Ectodermal cell (in vitro differentiated cells): Measurements from ENCODE around the gene AOC1.

ENCODE experiments used
- H3K27ac ChIP-seq: 2 replicates; pipeline ENCODE4 v1.7.0; 2013; ENCODE audit warnings: mild to moderate bottlenecking, low read depth, low read length; ENCODE audit not compliant: insufficient read depth, poor library complexity, severe bottlenecking
- H3K27me3 ChIP-seq: 2 replicates; pipeline ENCODE4 v1.7.0; 2013; ENCODE audit warnings: mild to moderate bottlenecking, low read length; ENCODE audit not compliant: insufficient read depth, control insufficient read depth, poor library complexity, severe bottlenecking
- H3K36me3 ChIP-seq: one replicate; pipeline ENCODE4 v1.7.0; 2013; ENCODE audit warnings: low read length; ENCODE audit not compliant: control insufficient read depth, insufficient read depth
- H3K4me1 ChIP-seq: one replicate; pipeline ENCODE4 v1.7.0; 2013; ENCODE audit warnings: low read length; ENCODE audit not compliant: control insufficient read depth, insufficient read depth
- H3K4me3 ChIP-seq: 2 replicates; pipeline ENCODE4 v1.7.0; 2013; ENCODE audit warnings: low read depth, low read length, control low read depth; ENCODE audit not compliant: insufficient read depth
- H3K9me3 ChIP-seq: 2 replicates; pipeline ENCODE4 v1.7.0; 2013; ENCODE audit warnings: mild to moderate bottlenecking, low read length, moderate library complexity; ENCODE audit not compliant: control insufficient read depth
- WGBS, 2 experiments: methylation state at CpG; one replicate each; pipeline ENCODE4 v1.1.7; 2013; ENCODE audit warnings: missing lambda C conversion rate in 2 of 2; 5-methylcytosine and 5-hydroxymethylcytosine counted together

The AOC1 gene

DNA sequence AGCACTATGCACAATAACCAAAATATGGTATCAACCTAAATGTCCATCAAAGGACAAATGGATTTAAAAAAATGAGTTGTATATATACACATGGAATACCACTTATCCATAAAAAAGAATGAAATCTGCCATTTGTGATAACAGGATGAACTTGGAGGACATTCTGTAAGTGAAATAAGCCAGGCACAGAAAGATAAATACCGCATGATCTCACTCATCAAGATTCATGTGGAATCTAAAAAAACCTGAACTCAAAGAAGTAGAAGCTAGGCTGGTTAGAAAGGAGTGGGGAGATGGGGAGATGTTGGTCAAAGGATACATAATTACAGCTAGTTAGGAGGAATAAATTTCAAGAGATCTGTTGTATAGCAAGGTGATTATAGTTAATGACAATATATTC, 17.3 kb upstream of the AOC1 start:
- Histone ChIP-seq H3K4me1 (peaks cover 4% of the 10 kb centered on the region), H3K36me3 (no peaks in the 10 kb centered on the region), H3K4me3 (no peak overlapping the region), H3K27ac (no peak overlapping the region), H3K27me3 (no peaks in the 10 kb centered on the region), H3K9me3 (no peaks in the 10 kb centered on the region)
- WGBS, 2 experiments = 91 to 100% methylated on average over 1 of the region's 1 CpG

DNA sequence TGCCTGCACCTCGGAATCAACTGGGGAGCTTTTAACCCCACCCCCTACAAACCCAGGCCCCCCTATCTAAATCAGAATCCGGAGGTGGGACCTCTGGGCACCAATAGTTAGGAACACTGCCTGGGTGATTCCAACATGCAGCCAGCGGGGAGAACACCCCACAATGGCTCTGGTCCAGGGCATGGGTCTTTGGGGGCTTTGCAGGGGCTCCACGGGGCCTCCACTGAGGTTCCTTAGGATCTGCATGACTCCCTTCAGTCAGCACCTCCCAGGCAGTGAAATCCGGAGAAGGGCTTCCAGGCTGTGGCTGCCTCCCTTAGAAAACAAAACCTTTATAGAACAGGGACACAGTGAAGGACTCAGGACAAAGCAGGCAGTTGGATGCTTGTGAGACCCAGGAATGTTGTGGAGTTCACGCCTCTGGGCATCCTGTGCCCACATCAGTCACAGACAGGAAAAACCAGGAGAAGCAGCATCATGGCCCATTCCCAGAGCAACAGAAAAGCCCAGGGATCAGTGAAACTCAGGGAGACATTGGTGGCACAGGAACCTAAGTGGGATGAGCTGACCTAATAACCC, 16.5 kb upstream of the AOC1 start:
- no peaks in the 10 kb centered on the region for H3K9me3 ChIP-seq
- no peak overlapping the region for H3K27ac ChIP-seq
- no peak overlapping the region for H3K4me3 ChIP-seq
- H3K36me3 ChIP-seq = no peaks in the 10 kb centered on the region
- peaks cover 4% of the 10 kb centered on the region for H3K4me1 ChIP-seq
- 84 to 89% methylated on average over 6 of the region's 6 CpGs for WGBS, 2 experiments
- H3K27me3 ChIP-seq = no peaks in the 10 kb centered on the region

GRCh38 chr7:150838965-150839650, 13.2 kb upstream of the AOC1 start:
- Histone ChIP-seq H3K9me3 (no peaks in the 10 kb centered on the region), H3K27me3 (no peaks in the 10 kb centered on the region), H3K4me3 (no peak overlapping the region), H3K27ac (no peak overlapping the region), H3K4me1 (no peaks in the 10 kb centered on the region), H3K36me3 (no peaks in the 10 kb centered on the region)
- WGBS, 2 experiments = 87 to 88% methylated on average over 7 of the region's 7 CpGs

- Histone ChIP-seq H3K4me3 (no peak overlapping the region), H3K36me3 (no peaks in the 10 kb centered on the region), H3K9me3 (no peaks in the 10 kb centered on the region), H3K27me3 (no peaks in the 10 kb centered on the region), H3K4me1 (peaks cover 9% of the 10 kb centered on the region), H3K27ac (no peak overlapping the region)
- 91 to 95% methylated on average over 3 of the region's 3 CpGs for WGBS, 2 experiments
These were observed 10.3 kb upstream of the AOC1 start for GRCh38 chr7:150842018-150842417.

DNA sequence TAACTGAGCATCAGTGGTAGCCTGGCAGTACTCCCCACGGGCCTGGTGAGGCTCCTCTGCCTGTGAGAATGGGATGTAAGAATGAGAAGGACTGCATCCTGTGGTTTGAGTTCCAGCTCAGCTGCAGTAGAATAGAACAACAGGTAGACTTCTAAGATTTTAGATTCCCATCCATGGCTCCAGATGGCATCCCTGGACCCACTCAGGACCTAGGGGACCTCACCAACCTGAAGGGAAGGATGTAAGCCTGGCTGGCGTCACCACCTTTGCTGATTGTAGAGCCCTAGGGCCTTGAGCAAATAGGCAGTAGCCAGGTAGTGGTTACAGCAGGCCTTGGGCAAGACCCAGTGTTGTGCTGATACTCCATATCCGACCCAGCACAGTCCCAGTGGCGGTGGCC, 9.6 kb upstream of the AOC1 start:
- H3K4me1 ChIP-seq = peaks cover 9% of the 10 kb centered on the region
- H3K9me3 ChIP-seq = no peaks in the 10 kb centered on the region
- H3K27ac ChIP-seq = no peak overlapping the region
- no peak overlapping the region for H3K4me3 ChIP-seq
- H3K27me3 ChIP-seq = no peaks in the 10 kb centered on the region
- no peaks in the 10 kb centered on the region for H3K36me3 ChIP-seq
- 80 to 82% methylated on average over 4 of the region's 4 CpGs for whole genome bisulfite sequencing, 2 experiments

- Histone ChIP-seq H3K9me3 (no peaks in the 10 kb centered on the region), H3K4me1 (peaks cover 9% of the 10 kb centered on the region), H3K36me3 (no peaks in the 10 kb centered on the region), H3K4me3 (no peak overlapping the region), H3K27me3 (no peaks in the 10 kb centered on the region), H3K27ac (no peak overlapping the region)
- WGBS, 2 experiments = 25 to 37% methylated on average over 4 of the region's 4 CpGs
These were observed 6.9 kb upstream of the AOC1 start for GRCh38 chr7:150845421-150845861.

- Histone ChIP-seq H3K4me1 (peaks cover 9% of the 10 kb centered on the region), H3K9me3 (no peaks in the 10 kb centered on the region), H3K36me3 (no peaks in the 10 kb centered on the region), H3K27ac (no peak overlapping the region), H3K27me3 (no peaks in the 10 kb centered on the region), H3K4me3 (no peak overlapping the region)
- 91 to 94% methylated on average over 14 of the region's 14 CpGs for WGBS, 2 experiments
These were observed 5.8 kb upstream of the AOC1 start for GRCh38 chr7:150846291-150847115.

- Histone ChIP-seq H3K27ac (no peak overlapping the region), H3K4me1 (peaks cover 9% of the 10 kb centered on the region), H3K27me3 (no peaks in the 10 kb centered on the region), H3K9me3 (no peaks in the 10 kb centered on the region), H3K36me3 (no peaks in the 10 kb centered on the region), H3K4me3 (no peak overlapping the region)
- WGBS, 2 experiments = 94 to 95% methylated on average over 5 of the region's 5 CpGs
These were observed 4.8 kb upstream of the AOC1 start for GRCh38 chr7:150847536-150847935.

GRCh38 chr7:150848111-150848510, 4.2 kb upstream of the AOC1 start:
- no peaks in the 10 kb centered on the region for H3K9me3 ChIP-seq
- no peaks in the 10 kb centered on the region for H3K27me3 ChIP-seq
- H3K4me1 ChIP-seq = peaks cover 9% of the 10 kb centered on the region
- no peaks in the 10 kb centered on the region for H3K36me3 ChIP-seq
- H3K4me3 ChIP-seq = no peak overlapping the region
- no peak overlapping the region for H3K27ac ChIP-seq
- WGBS, 2 experiments = 90 to 91% methylated on average over 8 of the region's 8 CpGs

- Histone ChIP-seq H3K36me3 (no peaks in the 10 kb centered on the region), H3K4me1 (peaks cover 9% of the 10 kb centered on the region), H3K27ac (no peak overlapping the region), H3K9me3 (no peaks in the 10 kb centered on the region), H3K27me3 (no peaks in the 10 kb centered on the region), H3K4me3 (no peak overlapping the region)
- 90% methylated on average over 3 of the region's 3 CpGs for WGBS, 2 experiments
These were observed 3.7 kb upstream of the AOC1 start for GRCh38 chr7:150848561-150849115.
